Lung (tissue), 12 donors: ENCODE data around the gene AEBP1. TPM values are rescaled to one million over a fixed set of nuclear protein-coding genes. Genes with fewer than 3 reads are reported as not detected.

Experiments used
- ATAC-seq: fragments of 200-7000 bp; cut with Tn5 transposase; one replicate; pipeline ENCODE4 v1.9.1; 2020; ENCODE audit warnings: moderate number of reproducible peaks; ENCODE audit not compliant: insufficient read depth, low FRiP score
- DNase-seq, 3 donors: peaks; one replicate each; pipeline ENCODE4 v3.0.0-alpha.2; 2013 to 2017
- H3K27ac ChIP-seq, 2 donors: one replicate each; pipeline ENCODE4 v1.5.1; 2013; ENCODE audit warnings: mild to moderate bottlenecking in 2 of 2, moderate library complexity in 2 of 2, control low read depth in 1 of 2, inconsistent platforms in 1 of 2, low read depth in 1 of 2, low read length in 1 of 2
- H3K27me3 ChIP-seq, 3 donors: one replicate each; pipeline ENCODE4 v1.5.1; 2013; ENCODE audit warnings: low read length in 2 of 3; ENCODE audit not compliant: control insufficient read depth in 3 of 3, insufficient read depth in 3 of 3
- H3K36me3 ChIP-seq, 4 donors: one replicate each; pipeline ENCODE4 v1.5.1; 2013; ENCODE audit warnings: low read length in 4 of 4, mild to moderate bottlenecking in 1 of 4, moderate library complexity in 1 of 4; ENCODE audit not compliant: control insufficient read depth in 4 of 4, insufficient read depth in 4 of 4
- H3K4me1 ChIP-seq, 5 donors: one replicate each; pipeline ENCODE4 v1.5.1; 2013; ENCODE audit warnings: low read length in 5 of 5, mild to moderate bottlenecking in 2 of 5, moderate library complexity in 1 of 5; ENCODE audit not compliant: control insufficient read depth in 5 of 5, insufficient read depth in 5 of 5
- H3K4me3 ChIP-seq: one replicate; pipeline ENCODE4 v1.5.1; 2013; ENCODE audit warnings: mild to moderate bottlenecking, control low read depth, moderate library complexity
- H3K9ac ChIP-seq, 2 donors: one replicate each; pipeline ENCODE4 v1.5.1; 2013; ENCODE audit warnings: low read length in 2 of 2, control low read depth in 1 of 2; ENCODE audit not compliant: insufficient read depth in 1 of 2
- H3K9me3 ChIP-seq, 4 donors: one replicate each; pipeline ENCODE4 v1.5.1; 2013; ENCODE audit warnings: low read length in 3 of 4, mild to moderate bottlenecking in 1 of 4, moderate library complexity in 1 of 4; ENCODE audit not compliant: control insufficient read depth in 4 of 4, insufficient read depth in 3 of 4
- WGBS, 2 donors: extraction: QIAGEN DNeasy Blood & Tissue Kit; methylation state at CpG; one replicate each; pipeline ENCODE4 v1.1.7; 2013; 5-methylcytosine and 5-hydroxymethylcytosine counted together
- polyA plus RNA-seq, 2 donors: library from polyadenylated mRNA; stranded (reverse); fragments of 200-250 nt; gene quantifications; one replicate each; pipeline ENCODE4 v1.2.1, GENCODE V29; 2013
- total RNA-seq, 2 donors: library from RNA; depleted of rRNA in 1 of 2; stranded (reverse); fragments of >200 nt in 1 of 2; gene quantifications; one replicate each; pipeline ENCODE4 v1.2.1, GENCODE V29; 2014 to 2021
- TF ChIP-seq, protein P1 (sequence below): IDR thresholded peaks from 2 replicates; pipeline ENCODE4 v1.5.1; 2012; ENCODE audit warnings: mild to moderate bottlenecking; ENCODE audit errors: control extremely low read depth, extremely low read depth
- donor health status: control.
- donor health status: control.
- donor health status: Bipolar disorder and iron deficiency.
- donor health status: healthy.
- donor health status: DM: yes; HTN: yes; CAD: no.

AEBP1 gene
- total and polyA plus RNA-seq, 4 donors, result 43.4 to 124 (median 68.7) TPM

DNA sequence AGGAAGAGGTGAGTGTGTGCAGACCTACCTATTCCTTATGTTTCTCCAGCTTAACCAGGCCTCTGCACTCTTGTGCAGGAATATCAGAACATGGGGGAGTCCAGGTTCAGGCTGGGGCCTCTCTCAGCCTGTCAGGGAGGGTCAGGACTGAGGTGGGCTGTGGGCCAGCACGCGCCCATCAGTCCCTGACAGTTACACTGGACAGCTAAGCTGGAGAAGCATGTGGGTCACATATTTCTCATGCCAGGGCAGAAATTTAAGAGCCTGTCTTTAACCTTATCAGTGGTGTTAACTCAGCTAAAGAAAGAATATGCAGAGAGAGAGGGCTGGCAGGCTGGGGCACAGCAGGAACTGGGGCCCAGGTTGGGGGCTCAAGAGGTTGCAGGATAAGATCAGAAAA is 27.9 kb downstream of the AEBP1 start:
- WGBS, 2 donors, result 67 to 83% methylated on average over 2 of the region's 2 CpGs
- Histone ChIP-seq H3K4me1 (peaks cover 0 to 12% (median 2%) of the 10 kb centered on the region in 5 donors), H3K27me3 (no peaks in the 10 kb centered on the region), H3K27ac (peak overlapping the region in 1 of 2 donors; percentile 81), H3K4me3 (no peak overlapping the region), H3K36me3 (no peaks in the 10 kb centered on the region), H3K9me3 (no peaks in the 10 kb centered on the region), H3K9ac (no peak overlapping the region)
- ATAC-seq (no peak), DNase-seq (no peak)
- TF ChIP-seq, protein P1, sequence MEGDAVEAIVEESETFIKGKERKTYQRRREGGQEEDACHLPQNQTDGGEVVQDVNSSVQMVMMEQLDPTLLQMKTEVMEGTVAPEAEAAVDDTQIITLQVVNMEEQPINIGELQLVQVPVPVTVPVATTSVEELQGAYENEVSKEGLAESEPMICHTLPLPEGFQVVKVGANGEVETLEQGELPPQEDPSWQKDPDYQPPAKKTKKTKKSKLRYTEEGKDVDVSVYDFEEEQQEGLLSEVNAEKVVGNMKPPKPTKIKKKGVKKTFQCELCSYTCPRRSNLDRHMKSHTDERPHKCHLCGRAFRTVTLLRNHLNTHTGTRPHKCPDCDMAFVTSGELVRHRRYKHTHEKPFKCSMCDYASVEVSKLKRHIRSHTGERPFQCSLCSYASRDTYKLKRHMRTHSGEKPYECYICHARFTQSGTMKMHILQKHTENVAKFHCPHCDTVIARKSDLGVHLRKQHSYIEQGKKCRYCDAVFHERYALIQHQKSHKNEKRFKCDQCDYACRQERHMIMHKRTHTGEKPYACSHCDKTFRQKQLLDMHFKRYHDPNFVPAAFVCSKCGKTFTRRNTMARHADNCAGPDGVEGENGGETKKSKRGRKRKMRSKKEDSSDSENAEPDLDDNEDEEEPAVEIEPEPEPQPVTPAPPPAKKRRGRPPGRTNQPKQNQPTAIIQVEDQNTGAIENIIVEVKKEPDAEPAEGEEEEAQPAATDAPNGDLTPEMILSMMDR, result no peak

DNA sequence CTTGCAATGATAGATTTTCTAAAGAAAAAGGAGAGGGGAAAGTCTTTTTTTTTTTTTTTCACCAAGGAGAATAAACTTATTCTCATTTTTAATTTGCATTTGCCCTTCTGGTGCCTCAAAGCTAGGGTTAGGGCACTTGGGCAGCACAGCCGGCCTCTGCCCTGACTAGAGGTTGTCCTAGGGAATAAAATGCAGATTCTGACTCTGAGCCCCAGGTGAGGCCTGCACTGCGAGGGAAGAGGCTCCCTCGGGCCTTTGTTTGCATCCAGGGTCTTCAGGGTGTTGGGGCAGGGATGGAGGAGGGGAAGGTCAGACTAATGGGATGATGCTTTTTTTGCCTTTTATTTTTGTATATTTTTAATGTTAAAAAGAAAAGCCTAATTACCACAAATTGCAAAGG is 29.1 kb downstream of the AEBP1 start:
- TF ChIP-seq, protein P1, result no peak
- Histone ChIP-seq H3K27ac (no peak overlapping the region), H3K4me1 (peaks cover 0 to 12% (median 2%) of the 10 kb centered on the region in 5 donors), H3K27me3 (no peaks in the 10 kb centered on the region), H3K9me3 (no peaks in the 10 kb centered on the region), H3K36me3 (no peaks in the 10 kb centered on the region), H3K4me3 (no peak overlapping the region), H3K9ac (no peak overlapping the region)
- DNase-seq, result no peak
- WGBS, 2 donors, result 75 to 84% methylated on average over 3 of the region's 3 CpGs
- ATAC-seq, result no peak

DNA sequence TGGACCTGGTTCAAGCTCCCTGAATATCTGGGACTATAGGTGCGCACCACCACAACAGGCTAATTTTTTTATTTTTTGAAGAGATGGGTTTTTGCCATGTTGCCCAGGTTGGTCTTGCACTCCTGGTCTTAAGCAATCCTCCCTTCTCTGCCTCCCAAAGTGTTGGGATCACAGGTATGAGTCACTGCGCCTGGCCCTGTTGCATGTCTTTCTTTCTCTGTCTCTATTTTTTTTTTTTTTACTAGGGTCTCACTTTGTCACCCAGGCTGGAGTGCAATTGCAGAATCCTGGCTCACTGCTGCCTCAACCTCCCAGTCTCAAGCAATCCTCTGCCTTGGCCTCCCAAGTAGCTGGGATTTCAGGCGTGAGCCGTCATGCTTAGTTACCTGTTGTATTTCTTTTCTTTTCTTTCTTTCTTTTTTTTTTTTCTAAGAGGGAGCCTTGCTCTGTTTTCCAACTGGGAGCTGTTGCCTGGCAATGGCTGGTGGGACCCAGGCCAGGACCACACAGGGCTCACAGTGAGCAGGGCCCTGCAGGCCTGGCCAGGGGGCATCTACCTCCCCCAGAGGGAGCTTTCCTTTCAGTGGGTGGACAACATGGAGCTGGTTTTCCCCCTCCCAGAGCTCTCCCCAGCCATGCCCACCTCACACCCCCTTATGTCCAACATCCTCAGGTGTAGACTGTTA is 30.9 kb downstream of the AEBP1 start:
- Histone ChIP-seq H3K4me1 (peaks cover 0 to 12% (median 0%) of the 10 kb centered on the region in 5 donors), H3K9ac (no peak overlapping the region), H3K9me3 (no peaks in the 10 kb centered on the region), H3K27ac (no peak overlapping the region), H3K27me3 (no peaks in the 10 kb centered on the region), H3K36me3 (no peaks in the 10 kb centered on the region), H3K4me3 (no peak overlapping the region)
- TF ChIP-seq, protein P1, result no peak
- ATAC-seq (no peak), DNase-seq (peak; percentile 41 to 51 (median 47))
- WGBS, 2 donors, result 93 to 96% methylated on average over 4 of the region's 4 CpGs
